Testis (tissue), 5 donors: ENCODE data around the gene HOXD10. TPM values are rescaled to one million over a fixed set of nuclear protein-coding genes. Genes with fewer than 3 reads are reported as not detected.

Source experiments
- DNase-seq: peaks from one replicate; pipeline ENCODE4 v3.0.0-alpha.2; 2019
- H3K27ac ChIP-seq, 2 donors: fragments of 200-600 bp; sonication (generic); one replicate each; pipeline ENCODE4 v1.5.1; 2019
- H3K27me3 ChIP-seq: fragments of 200-600 bp; sonication (generic); one replicate; pipeline ENCODE4 v1.5.1; 2019
- H3K36me3 ChIP-seq: fragments of 200-600 bp; sonication (generic); one replicate; pipeline ENCODE4 v1.5.1; 2017; ENCODE audit warnings: low read depth; ENCODE audit errors: missing control alignments
- H3K4me1 ChIP-seq: fragments of 200-600 bp; sonication (generic); one replicate; pipeline ENCODE4 v1.5.1; 2019
- H3K4me3 ChIP-seq, 2 donors: fragments of 200-600 bp; sonication (generic); one replicate each; pipeline ENCODE4 v1.5.1; 2017 to 2019
- H3K9me3 ChIP-seq: fragments of 200-600 bp; sonication (generic); one replicate; pipeline ENCODE4 v1.5.1; 2017
- POLR2A ChIP-seq: fragments of 450-650 bp; IDR thresholded peaks from one replicate; pipeline ENCODE4 v1.6.1; 2017; ENCODE audit warnings: antibody characterized with exemption, mild to moderate bottlenecking, moderate library complexity
- WGBS, 2 donors: methylation state at CpG; one replicate each; pipeline ENCODE4 v1.1.5; 2018; 5-methylcytosine and 5-hydroxymethylcytosine counted together
- intact Hi-C: fragments of 100-400 bp; cut with DNase I; formaldehyde crosslinking; loops from one replicate; pipeline ENCODE4 v1.15.1; 2023; ENCODE audit warnings: low total_unique reads
- long read RNA-seq, 2 donors: transcript quantifications; one replicate each; lab custom pipeline, GENCODE V29; 2026
- polyA plus RNA-seq: library from polyadenylated mRNA; stranded (reverse); fragments of 350-450 nt; fragmentation: Illumina TruSeq; extraction: RNeasy Lipid Tissue Mini Kit (QIAGEN cat#74804); gene quantifications from one replicate; pipeline ENCODE4 v1.2.3, GENCODE V29; 2014; ENCODE audit warnings: low read depth, low replicate concordance; ENCODE audit not compliant: insufficient read depth
- total RNA-seq, 2 donors: library from RNA; depleted of rRNA; stranded (reverse); fragments of >200 nt; gene quantifications; one replicate each; pipeline ENCODE4 v1.2.3, GENCODE V29; 2016
- TF ChIP-seq, protein P1 (sequence below), 3 experiments: fragments of 450-650 bp in 2 of 3; fragments of 200-600 bp in 1 of 3; sonication (generic) in 1 of 3; IDR thresholded peaks; one replicate each; pipeline ENCODE4 v1.5.1; 2016 to 2019; ENCODE audit warnings: antibody characterized with exemption in 3 of 3, mild to moderate bottlenecking in 2 of 3, moderate library complexity in 1 of 3

The HOXD10 gene
- total RNA-seq (1 to 10 TPM; 2.7 to 3.3 TPM), polyA plus RNA-seq (0.92 TPM)
- long read RNA-seq, donor 1, transcript HOXD10-201 (2 exons, 1,989 nt), result major isoform, 7 of 7 reads
- long read RNA-seq, donor 1, partial matches to known transcripts, result 0 of 7 reads
- long read RNA-seq, donor 1, other reads (novel, unspliced or antisense), result 0 of 7 reads
- long read RNA-seq, donor 2, partial matches to known transcripts, result 0 of 5 reads
- long read RNA-seq, donor 2, other reads (novel, unspliced or antisense), result 0 of 5 reads

DNA sequence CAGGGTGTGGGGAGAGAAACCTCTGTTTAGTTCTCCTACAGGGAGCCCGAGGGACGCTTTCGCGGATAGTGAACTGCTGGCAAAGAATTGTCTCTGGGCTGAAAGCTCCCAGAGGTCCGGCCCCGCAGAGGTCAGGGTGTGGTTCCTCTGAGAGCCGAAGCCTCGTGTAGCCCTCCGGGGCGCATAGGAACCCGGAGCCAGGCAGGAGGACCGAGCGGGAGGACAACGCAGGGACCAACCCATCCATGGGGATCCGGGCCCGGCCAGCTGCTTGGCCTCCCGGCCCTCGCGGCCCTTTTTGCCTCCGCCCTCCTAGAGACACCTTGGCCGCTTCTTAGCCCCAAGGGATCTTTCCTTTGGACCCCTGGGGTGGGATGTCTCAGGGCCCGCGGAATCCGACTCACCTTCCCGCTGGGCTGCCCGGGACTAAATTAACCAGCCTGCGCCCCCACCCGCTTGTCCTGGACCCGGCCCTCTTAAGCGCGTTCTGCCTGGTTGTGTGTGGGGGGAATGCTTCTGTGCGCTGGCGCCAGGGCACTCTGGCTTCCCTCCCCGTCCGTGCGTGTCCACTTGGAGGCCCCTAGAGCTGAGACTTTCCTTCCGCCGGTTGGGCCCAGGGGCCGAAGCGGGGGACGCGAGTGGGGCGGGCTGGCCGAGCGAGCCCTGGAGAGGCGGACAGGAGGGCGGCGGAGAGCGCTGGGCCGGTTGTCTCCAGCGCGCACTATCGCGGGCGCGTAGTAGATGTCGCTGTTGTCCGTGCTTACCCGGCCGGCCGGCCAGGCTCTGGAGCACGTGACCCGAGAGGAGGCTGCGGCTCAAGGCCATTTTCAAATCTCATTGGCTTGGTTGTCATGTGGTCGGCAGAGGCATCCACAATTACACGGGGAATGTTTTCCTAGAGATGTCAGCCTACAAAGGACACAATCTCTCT is at the start of gene HOXD10:
TSS of gene HOXD10 (plus strand) at position 896 of the 931 bp plus-strand sequence. CDS start 56 bp downstream, outside the sequence.
- intact Hi-C loops, result no loop called here
- Histone ChIP-seq H3K27ac (peak within 1 kb of the TSS; percentile 95 to 98), H3K36me3 (no peaks in the 10 kb centered on the region), H3K9me3 (no peaks in the 10 kb centered on the region), H3K4me1 (no peaks in the 10 kb centered on the region), H3K4me3 (peak within 1 kb of the TSS; percentile 46 to 51), H3K27me3 (no peaks in the 10 kb centered on the region)
- 1 to 3% methylated on average over 23 to 51 of the region's 66 CpGs for WGBS, 2 donors
- TF ChIP-seq, protein P1, sequence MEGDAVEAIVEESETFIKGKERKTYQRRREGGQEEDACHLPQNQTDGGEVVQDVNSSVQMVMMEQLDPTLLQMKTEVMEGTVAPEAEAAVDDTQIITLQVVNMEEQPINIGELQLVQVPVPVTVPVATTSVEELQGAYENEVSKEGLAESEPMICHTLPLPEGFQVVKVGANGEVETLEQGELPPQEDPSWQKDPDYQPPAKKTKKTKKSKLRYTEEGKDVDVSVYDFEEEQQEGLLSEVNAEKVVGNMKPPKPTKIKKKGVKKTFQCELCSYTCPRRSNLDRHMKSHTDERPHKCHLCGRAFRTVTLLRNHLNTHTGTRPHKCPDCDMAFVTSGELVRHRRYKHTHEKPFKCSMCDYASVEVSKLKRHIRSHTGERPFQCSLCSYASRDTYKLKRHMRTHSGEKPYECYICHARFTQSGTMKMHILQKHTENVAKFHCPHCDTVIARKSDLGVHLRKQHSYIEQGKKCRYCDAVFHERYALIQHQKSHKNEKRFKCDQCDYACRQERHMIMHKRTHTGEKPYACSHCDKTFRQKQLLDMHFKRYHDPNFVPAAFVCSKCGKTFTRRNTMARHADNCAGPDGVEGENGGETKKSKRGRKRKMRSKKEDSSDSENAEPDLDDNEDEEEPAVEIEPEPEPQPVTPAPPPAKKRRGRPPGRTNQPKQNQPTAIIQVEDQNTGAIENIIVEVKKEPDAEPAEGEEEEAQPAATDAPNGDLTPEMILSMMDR (IDR thresholded peaks at IDR 0.05), result peak; percentile 33 to 50 (median 41)
- peak; percentile 28 for TF ChIP-seq POLR2A
- peak; percentile 90 for DNase-seq

GRCh38 chr2:176067589-176068418 is 48.8 kb upstream of the HOXD10 start:
- TF ChIP-seq POLR2A, result no peak
- Histone ChIP-seq H3K4me3 (peak overlapping the region; percentile 9 to 27), H3K4me1 (peaks cover 17% of the 10 kb centered on the region), H3K27me3 (no peaks in the 10 kb centered on the region), H3K9me3 (no peaks in the 10 kb centered on the region), H3K27ac (no peak overlapping the region), H3K36me3 (no peaks in the 10 kb centered on the region)
- WGBS, 2 donors, result 2 to 10% methylated on average over 10 to 37 of the region's 38 CpGs
- no peak for DNase-seq
- intact Hi-C loops, result no loop called here

- Histone ChIP-seq H3K36me3 (no peaks in the 10 kb centered on the region), H3K9me3 (no peaks in the 10 kb centered on the region), H3K4me1 (peaks cover 17% of the 10 kb centered on the region), H3K27me3 (no peaks in the 10 kb centered on the region), H3K27ac (no peak overlapping the region), H3K4me3 (no peak overlapping the region)
- no peak for DNase-seq
- WGBS, 2 donors, result 2 to 5% methylated on average over 25 to 30 of the region's 30 CpGs
- intact Hi-C loops, result no loop called here
- TF ChIP-seq, protein P1 (IDR thresholded peaks at IDR 0.05), result no peak
- no peak for TF ChIP-seq POLR2A
Measured at GRCh38 chr2:176068419-176068832, 48.2 kb upstream of the HOXD10 start.

GRCh38 chr2:176071330-176072291 is 45.0 kb upstream of the HOXD10 start:
- no peak for DNase-seq
- H3K9me3 ChIP-seq, result no peaks in the 10 kb centered on the region
- no peak overlapping the region for H3K4me3 ChIP-seq
- 19 to 20% methylated on average over 27 to 52 of the region's 58 CpGs for WGBS, 2 donors
- no peaks in the 10 kb centered on the region for H3K36me3 ChIP-seq
- no peak overlapping the region for H3K27ac ChIP-seq
- H3K27me3 ChIP-seq, result no peaks in the 10 kb centered on the region
- peaks cover 16% of the 10 kb centered on the region for H3K4me1 ChIP-seq
- intact Hi-C loops, result no loop called here
- no peak for TF ChIP-seq POLR2A
- TF ChIP-seq, protein P1 (IDR thresholded peaks at IDR 0.05), result no peak
